RWPE2 (cell line): ENCODE measurements around the gene MYO18A.
A peak's percentile ranks its signal among the peaks of the same experiment; 100 is the strongest.

Experiments
- ATAC-seq: fragments of 200-7000 bp; cut with Tn5 transposase; 3 replicates; pipeline ENCODE4 v1.9.1; 2021; ENCODE audit warnings: low read depth
- DNase-seq: peaks from one replicate; pipeline ENCODE4 v3.0.0-alpha.2; 2020; ENCODE audit warnings: low spot score
- H3K27ac ChIP-seq: fragments of 450-650 bp; 2 replicates; pipeline ENCODE4 v1.5.1; 2017; ENCODE audit warnings: mild to moderate bottlenecking; ENCODE audit not compliant: poor library complexity, severe bottlenecking
- H3K27me3 ChIP-seq: fragments of 250-450 bp; sonication (Bioruptor Pico); 2 replicates; pipeline ENCODE4 v1.5.1; 2021; ENCODE audit warnings: mild to moderate bottlenecking, moderate library complexity; ENCODE audit not compliant: insufficient read depth, poor library complexity, severe bottlenecking
- H3K36me3 ChIP-seq: fragments of 250-450 bp; sonication (Bioruptor Pico); 2 replicates; pipeline ENCODE4 v1.5.1; 2020; ENCODE audit warnings: low read depth, mild to moderate bottlenecking, moderate library complexity
- H3K4me1 ChIP-seq: fragments of 250-450 bp; sonication (Bioruptor Pico); 2 replicates; pipeline ENCODE4 v1.5.1; 2021; ENCODE audit warnings: mild to moderate bottlenecking, moderate library complexity; ENCODE audit not compliant: insufficient read depth, poor library complexity, severe bottlenecking
- H3K4me3 ChIP-seq: fragments of 250-450 bp; sonication (Bioruptor Pico); 2 replicates; pipeline ENCODE4 v1.5.1; 2021; ENCODE audit warnings: mild to moderate bottlenecking, moderate library complexity; ENCODE audit not compliant: severe bottlenecking
- H3K9me3 ChIP-seq: fragments of 250-450 bp; sonication (Bioruptor Pico); 2 replicates; pipeline ENCODE4 v1.5.1; 2021; ENCODE audit warnings: mild to moderate bottlenecking, moderate library complexity; ENCODE audit not compliant: severe bottlenecking
- TF ChIP-seq, protein P1 (sequence below): fragments of 450-650 bp; IDR thresholded peaks from one replicate; pipeline ENCODE4 v1.5.1; 2017; ENCODE audit warnings: mild to moderate bottlenecking, moderate library complexity; ENCODE audit not compliant: poor library complexity, severe bottlenecking

The MYO18A gene

DNA sequence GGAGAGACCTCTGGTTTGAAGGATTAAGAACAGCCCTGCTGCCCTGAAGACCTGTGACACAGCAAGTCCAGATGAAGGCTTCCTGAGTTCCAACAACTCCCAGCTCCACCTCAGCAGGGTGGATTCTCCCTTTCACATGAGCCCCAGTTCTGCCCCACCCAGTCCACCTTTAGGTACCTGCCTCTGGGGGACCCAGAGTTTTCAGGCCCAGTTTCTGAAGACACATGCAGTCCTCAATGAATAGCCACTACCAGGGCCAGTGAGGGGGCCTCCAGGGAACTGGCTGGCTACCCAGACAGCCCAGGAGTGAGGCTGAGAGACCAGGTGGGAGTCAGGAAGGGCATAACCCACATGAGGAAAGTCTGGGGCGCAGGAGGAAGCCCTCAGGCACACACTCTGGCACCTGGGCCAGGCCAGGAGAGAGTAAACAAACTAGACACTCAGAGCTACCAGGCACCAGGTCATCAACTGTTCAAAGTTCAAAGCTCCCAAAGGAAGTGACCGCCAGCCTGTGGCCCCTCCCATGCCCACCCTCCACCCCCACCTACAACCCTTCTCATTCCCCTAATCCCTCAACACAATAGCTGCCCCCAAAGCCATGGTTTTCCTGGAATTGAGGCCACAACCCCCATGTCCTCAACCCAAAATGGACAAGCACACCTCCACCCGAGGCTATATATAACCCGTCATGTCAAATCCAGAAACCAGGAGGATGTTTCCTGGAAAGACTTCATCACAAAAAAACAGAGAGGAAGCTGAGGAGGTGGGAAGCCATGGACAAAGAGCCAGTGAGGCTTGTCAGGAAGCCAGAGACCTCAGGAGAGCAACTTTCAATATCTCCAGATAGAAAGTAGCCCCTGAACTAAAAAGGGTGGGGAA, 2.1 kb downstream of the MYO18A start:
- DNase-seq = no peak
- H3K27me3 ChIP-seq = no peaks in the 10 kb centered on the region
- ATAC-seq = no peak
- H3K27ac ChIP-seq = peak overlapping the region; percentile 90
- peaks cover 32% of the 10 kb centered on the region for H3K4me1 ChIP-seq
- peaks cover 10% of the 10 kb centered on the region; the same call in 1 of the 2 replicates for H3K36me3 ChIP-seq
- H3K9me3 ChIP-seq = no peaks in the 10 kb centered on the region
- no peak overlapping the region for H3K4me3 ChIP-seq
- TF ChIP-seq, protein P1, sequence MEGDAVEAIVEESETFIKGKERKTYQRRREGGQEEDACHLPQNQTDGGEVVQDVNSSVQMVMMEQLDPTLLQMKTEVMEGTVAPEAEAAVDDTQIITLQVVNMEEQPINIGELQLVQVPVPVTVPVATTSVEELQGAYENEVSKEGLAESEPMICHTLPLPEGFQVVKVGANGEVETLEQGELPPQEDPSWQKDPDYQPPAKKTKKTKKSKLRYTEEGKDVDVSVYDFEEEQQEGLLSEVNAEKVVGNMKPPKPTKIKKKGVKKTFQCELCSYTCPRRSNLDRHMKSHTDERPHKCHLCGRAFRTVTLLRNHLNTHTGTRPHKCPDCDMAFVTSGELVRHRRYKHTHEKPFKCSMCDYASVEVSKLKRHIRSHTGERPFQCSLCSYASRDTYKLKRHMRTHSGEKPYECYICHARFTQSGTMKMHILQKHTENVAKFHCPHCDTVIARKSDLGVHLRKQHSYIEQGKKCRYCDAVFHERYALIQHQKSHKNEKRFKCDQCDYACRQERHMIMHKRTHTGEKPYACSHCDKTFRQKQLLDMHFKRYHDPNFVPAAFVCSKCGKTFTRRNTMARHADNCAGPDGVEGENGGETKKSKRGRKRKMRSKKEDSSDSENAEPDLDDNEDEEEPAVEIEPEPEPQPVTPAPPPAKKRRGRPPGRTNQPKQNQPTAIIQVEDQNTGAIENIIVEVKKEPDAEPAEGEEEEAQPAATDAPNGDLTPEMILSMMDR = no peak

DNA sequence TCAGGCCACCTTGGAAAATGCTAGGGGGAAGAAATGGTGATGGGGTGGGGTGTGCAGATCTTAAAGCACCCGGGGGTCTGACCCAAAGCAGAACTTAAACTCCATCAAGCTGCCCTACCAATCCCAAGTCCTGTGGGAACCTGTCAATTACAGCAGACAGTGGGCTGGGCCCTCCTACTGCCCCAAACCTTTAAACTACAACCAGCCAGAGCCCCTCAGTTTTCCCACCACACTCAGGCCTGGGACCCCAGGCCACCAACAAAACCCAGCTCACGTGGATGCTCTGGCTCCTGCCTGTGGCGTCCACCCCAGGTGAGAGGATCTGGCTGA, 2.7 kb downstream of the MYO18A start:
- H3K4me1 ChIP-seq = peaks cover 32% of the 10 kb centered on the region
- H3K27ac ChIP-seq = peak overlapping the region; percentile 90

DNA sequence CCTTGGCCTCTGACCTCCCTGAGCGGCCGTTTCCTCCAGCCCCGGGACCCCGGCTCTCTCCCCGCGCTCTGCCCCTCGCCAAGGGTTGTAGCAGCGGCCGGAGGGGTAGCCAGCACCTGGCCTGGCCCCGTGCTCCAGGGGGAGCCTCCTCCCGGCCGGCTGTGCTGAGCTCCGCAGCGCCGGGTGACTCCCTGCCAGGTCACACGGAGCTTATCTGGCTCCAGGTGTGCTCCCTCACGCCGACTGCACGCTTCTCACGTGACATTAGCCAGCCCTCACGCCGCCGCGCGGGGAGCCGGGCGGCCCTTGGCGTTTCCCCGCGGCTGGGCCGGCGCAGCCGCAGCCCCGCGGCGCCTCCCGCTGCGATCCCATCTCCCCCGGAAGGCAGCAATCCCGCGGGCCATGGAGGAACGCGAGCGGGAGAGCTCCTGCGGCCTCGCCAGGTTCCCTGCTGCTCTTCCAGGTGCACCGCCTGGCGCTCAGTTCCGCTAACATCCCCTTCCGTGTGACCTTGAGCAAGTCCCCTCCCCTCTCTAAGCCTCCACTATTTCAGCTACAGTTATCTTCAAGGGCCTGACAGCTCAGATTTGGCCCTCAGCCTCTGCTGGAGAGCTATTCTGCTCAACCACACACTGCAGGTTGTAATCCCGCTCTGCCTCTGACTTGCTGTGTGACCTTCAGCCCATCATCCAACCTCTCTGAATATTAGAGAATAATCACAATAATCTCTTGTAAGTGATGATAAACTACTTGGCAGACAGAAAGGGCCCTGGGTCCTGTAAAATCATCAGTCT, 3.4 kb downstream of the MYO18A start:
- no peaks in the 10 kb centered on the region for H3K9me3 ChIP-seq
- peak overlapping the region; percentile 30 for H3K4me3 ChIP-seq
- no peaks in the 10 kb centered on the region for H3K27me3 ChIP-seq
- DNase-seq = no peak
- peak overlapping the region; percentile 90 for H3K27ac ChIP-seq
- H3K36me3 ChIP-seq = peaks cover 10% of the 10 kb centered on the region; the same call in 1 of the 2 replicates
- ATAC-seq = peak; percentile 10
- H3K4me1 ChIP-seq = peaks cover 32% of the 10 kb centered on the region
- TF ChIP-seq, protein P1 = no peak

More for the DNA sequence above, 2.7 kb downstream of the MYO18A start:
- ATAC-seq (no peak), DNase-seq (no peak)
- Histone ChIP-seq H3K9me3 (no peaks in the 10 kb centered on the region), H3K36me3 (peaks cover 10% of the 10 kb centered on the region; the same call in 1 of the 2 replicates), H3K27me3 (no peaks in the 10 kb centered on the region), H3K4me3 (no peak overlapping the region)
- TF ChIP-seq, protein P1 = no peak

DNA sequence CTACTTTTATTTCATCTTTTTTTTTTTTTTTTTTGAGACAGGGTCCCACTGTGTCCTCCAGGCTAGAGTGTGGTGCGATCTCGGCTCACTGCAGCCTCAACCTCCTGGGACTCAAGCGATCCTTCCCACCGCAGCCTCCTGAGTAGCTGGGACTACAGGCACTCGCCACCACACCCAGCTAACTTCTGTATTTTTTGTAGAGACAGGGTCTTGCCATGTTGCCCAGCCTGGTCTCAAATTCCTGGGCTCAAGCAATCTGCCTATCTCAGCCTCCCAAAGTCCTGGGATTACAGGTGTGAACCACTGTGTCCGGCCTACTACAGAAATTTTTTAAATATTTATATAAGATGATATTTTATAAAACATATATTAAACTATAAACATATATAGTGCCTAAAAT, 4.8 kb downstream of the MYO18A start:
- Histone ChIP-seq H3K4me1 (peaks cover 28% of the 10 kb centered on the region), H3K36me3 (peaks cover 16% of the 10 kb centered on the region), H3K9me3 (no peaks in the 10 kb centered on the region), H3K27ac (no peak overlapping the region), H3K27me3 (no peaks in the 10 kb centered on the region), H3K4me3 (no peak overlapping the region)
- ATAC-seq (no peak), DNase-seq (no peak)
- TF ChIP-seq, protein P1 = no peak
